ENCODE measurements around the gene KLHL29. TPM values are rescaled to one million over a fixed set of nuclear protein-coding genes. Genes with fewer than 3 reads are reported as not detected.

KLHL29 gene
- total and polyA plus RNA-seq, 10 donors: 1.5 to 30.5 (median 9.4) TPM

- Histone ChIP-seq H3K27me3 (replicated peaks in 1 of 7) (peaks cover 0 to 7% (median 0%) of the 10 kb centered on the region in 7 donors), H3K9me3 (no peaks in the 10 kb centered on the region), H3K4me3 (no peak overlapping the region), H3K27ac (no peak overlapping the region), H3K36me3 (no peaks in the 10 kb centered on the region), H3K4me1 (no peaks in the 10 kb centered on the region)
- WGBS, 5 donors: 76 to 88% (median 79%) methylated on average over 11 of the region's 11 CpGs
- intact Hi-C loops (cut with DNase I; ENCODE audit: low total_unique reads): no loop called here
- no peak for DNase-seq
- TF ChIP-seq POLR2AphosphoS5 (IDR thresholded peaks at IDR 0.05): no peak
- no peak for TF ChIP-seq POLR2A (IDR thresholded peaks at IDR 0.05)
- TF ChIP-seq CTCF (IDR thresholded peaks at IDR 0.05 in 8 of 11, conservative IDR thresholded peaks at IDR 0.05 in 3 of 11): no peak
These were observed 90.5 kb downstream of the KLHL29 start for GRCh38 chr2:23475473-23475872.

- Histone ChIP-seq H3K4me3 (no peak overlapping the region), H3K27ac (no peak overlapping the region), H3K4me1 (no peaks in the 10 kb centered on the region), H3K27me3 (replicated peaks in 1 of 7) (peaks cover 0 to 7% (median 0%) of the 10 kb centered on the region in 7 donors), H3K9me3 (no peaks in the 10 kb centered on the region), H3K36me3 (no peaks in the 10 kb centered on the region)
- intact Hi-C loops (cut with DNase I; ENCODE audit: low total_unique reads): no loop called here
- WGBS, 5 donors: 65 to 79% (median 74%) methylated on average over 5 to 7 of the region's 7 CpGs
- DNase-seq: no peak
- TF ChIP-seq POLR2AphosphoS5 (IDR thresholded peaks at IDR 0.05) (no peak), CTCF (IDR thresholded peaks at IDR 0.05 in 8 of 11, conservative IDR thresholded peaks at IDR 0.05 in 3 of 11) (no peak), POLR2A (IDR thresholded peaks at IDR 0.05) (no peak)
These were observed 91.8 kb downstream of the KLHL29 start for GRCh38 chr2:23476786-23477185.

- no peaks in the 10 kb centered on the region for H3K9me3 ChIP-seq
- H3K27ac ChIP-seq: no peak overlapping the region
- no peak for TF ChIP-seq POLR2AphosphoS5 (IDR thresholded peaks at IDR 0.05)
- TF ChIP-seq POLR2A (IDR thresholded peaks at IDR 0.05): no peak
- TF ChIP-seq CTCF (IDR thresholded peaks at IDR 0.05 in 8 of 11, conservative IDR thresholded peaks at IDR 0.05 in 3 of 11): no peak
- WGBS, 5 donors: 87 to 95% (median 92%) methylated on average over 9 to 11 of the region's 11 CpGs
- H3K4me1 ChIP-seq: no peaks in the 10 kb centered on the region
- H3K27me3 ChIP-seq (replicated peaks in 1 of 7): peaks cover 0 to 7% (median 0%) of the 10 kb centered on the region in 7 donors
- no peak for DNase-seq
- intact Hi-C loops (cut with DNase I; ENCODE audit: low total_unique reads): no loop called here
- H3K4me3 ChIP-seq: no peak overlapping the region
- H3K36me3 ChIP-seq: no peaks in the 10 kb centered on the region
These were observed 92.4 kb downstream of the KLHL29 start for GRCh38 chr2:23477392-23477791.

- Histone ChIP-seq H3K36me3 (no peaks in the 10 kb centered on the region), H3K9me3 (no peaks in the 10 kb centered on the region), H3K27ac (no peak overlapping the region), H3K27me3 (replicated peaks in 1 of 7) (peaks cover 0 to 7% (median 0%) of the 10 kb centered on the region in 7 donors), H3K4me3 (no peak overlapping the region), H3K4me1 (no peaks in the 10 kb centered on the region)
- no peak for TF ChIP-seq POLR2A (IDR thresholded peaks at IDR 0.05)
- TF ChIP-seq CTCF (IDR thresholded peaks at IDR 0.05 in 8 of 11, conservative IDR thresholded peaks at IDR 0.05 in 3 of 11): no peak
- TF ChIP-seq POLR2AphosphoS5 (IDR thresholded peaks at IDR 0.05): no peak
- WGBS, 5 donors: 63 to 76% (median 67%) methylated on average over 15 to 17 of the region's 17 CpGs
- no peak for DNase-seq
- intact Hi-C loops (cut with DNase I; ENCODE audit: low total_unique reads): no loop called here
These were observed 93.3 kb downstream of the KLHL29 start for GRCh38 chr2:23478087-23478932.
